GM10847 (cell line): ENCODE data around the gene AUTS2.

Experiments
- POLR2A ChIP-seq: IDR thresholded peaks from 2 replicates; pipeline ENCODE4 v1.6.1; 2011; ENCODE audit not compliant: insufficient read length; ENCODE audit errors: extremely low read depth

AUTS2 gene

GRCh38 chr7:69598081-69598486 lies at the start of gene AUTS2:
Gene AUTS2, plus strand, starts transcription at chr7:69598475. Its CDS starts 1,179 bp downstream, at chr7:69599654.
- TF ChIP-seq POLR2A: no peak

DNA sequence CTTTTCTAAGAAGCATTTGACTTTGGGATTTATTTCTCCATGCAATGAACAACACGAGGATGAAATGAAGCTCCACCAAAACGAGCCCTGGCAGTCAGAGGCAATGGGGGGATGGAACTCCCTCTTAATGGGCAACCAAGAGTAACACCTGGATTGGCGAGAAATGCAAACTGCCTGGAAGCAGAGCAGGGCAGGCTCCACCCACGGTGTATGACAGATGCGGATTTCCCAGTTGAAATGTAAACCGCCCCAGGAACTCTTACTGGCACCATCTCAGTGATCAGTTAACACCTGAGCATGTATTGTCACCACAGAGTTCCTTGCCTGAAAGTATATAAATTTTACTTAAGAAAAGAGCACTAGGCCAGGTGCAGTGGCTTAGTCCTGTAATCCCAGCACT lies 47.3 kb upstream of the AUTS2 start:
- TF ChIP-seq POLR2A: no peak

DNA sequence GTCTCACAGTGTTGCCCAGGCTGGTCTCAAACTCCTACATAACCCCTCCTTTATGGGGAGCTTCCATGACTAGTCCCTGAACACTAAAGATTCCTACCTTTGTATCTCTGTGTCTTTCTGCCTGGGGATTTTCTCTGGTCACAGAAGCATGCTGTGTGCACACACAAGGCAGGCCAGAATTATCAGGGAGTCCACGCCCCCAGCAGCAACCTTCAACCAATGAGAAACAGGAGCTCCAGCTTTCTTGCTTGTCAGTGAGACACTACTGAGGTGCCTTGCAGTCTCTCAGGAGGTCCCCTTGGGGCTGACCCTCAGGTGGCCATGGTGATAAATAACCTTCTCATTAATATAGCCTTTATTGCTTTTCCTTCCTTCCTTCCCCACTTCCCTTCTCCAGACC lies 45.1 kb upstream of the AUTS2 start:
- TF ChIP-seq POLR2A: no peak

GRCh38 chr7:69561266-69561960 lies 36.9 kb upstream of the AUTS2 start:
- TF ChIP-seq POLR2A: no peak

DNA sequence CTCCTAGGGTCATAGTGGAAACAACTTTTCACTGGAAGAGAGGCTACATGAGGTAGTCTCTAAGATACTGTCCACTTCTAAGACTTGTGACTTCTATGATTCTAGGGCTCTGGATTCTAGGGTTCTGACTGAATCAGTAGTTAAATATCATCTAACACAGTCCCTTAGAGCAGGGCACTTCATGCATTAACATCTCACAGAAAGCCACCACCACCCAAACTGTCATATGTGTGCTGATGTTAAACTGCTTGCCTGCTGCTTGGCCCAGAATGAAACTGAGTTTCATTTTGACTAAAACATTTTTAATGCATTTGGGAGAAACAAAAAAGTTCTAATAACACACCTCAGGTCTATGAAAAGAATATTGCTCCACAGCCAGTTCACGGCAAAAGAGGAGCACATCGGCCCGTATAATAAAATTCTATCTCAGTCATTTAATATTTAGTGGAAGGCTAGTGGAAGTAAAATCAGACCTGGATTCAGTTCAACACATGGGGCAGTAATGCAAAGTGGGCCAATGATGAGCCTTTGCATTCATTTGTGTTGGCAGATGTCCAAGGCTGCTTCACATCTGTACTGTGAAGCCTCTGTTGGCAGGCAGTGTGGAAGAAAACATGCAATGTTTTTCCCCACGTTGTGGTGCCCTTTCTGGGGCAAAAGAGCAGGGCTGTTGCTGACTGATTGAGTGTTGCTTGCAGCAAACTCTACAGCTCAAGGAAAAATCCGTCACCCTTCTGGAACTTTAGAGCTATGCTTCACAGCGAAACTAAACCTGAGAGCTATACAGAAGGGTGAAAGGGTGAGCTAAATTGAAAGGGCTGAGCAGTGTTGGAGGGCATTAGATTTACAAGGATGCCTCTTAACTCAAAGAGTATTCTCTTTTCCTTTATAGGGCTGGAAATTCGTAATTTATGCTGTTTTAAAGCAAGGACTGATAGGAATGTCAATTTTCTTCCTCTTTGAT lies 33.5 kb upstream of the AUTS2 start:
- no peak for TF ChIP-seq POLR2A

DNA sequence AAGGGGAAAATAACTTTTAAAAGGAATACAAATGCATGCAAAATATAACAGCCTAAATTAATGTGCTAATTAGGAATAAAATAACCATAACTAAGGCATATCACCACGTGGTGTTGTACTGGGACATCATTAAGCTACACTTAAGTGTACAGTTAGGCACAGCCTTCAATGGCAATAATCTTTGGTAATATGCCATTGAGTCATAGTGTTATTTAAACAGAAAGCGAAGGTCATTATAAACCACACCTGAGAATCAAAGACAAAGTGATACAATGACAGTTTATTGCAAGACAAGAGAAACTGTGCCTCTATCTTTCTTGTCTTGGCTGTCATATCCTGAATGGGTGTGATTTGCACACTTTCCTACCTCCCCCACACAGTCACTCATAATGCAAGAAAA lies 30.5 kb upstream of the AUTS2 start:
- TF ChIP-seq POLR2A: no peak

- no peak for TF ChIP-seq POLR2A
These were observed 30.0 kb upstream of the AUTS2 start for GRCh38 chr7:69568266-69568665.

- no peak for TF ChIP-seq POLR2A
These were observed 22.6 kb upstream of the AUTS2 start for GRCh38 chr7:69575651-69576050.

DNA sequence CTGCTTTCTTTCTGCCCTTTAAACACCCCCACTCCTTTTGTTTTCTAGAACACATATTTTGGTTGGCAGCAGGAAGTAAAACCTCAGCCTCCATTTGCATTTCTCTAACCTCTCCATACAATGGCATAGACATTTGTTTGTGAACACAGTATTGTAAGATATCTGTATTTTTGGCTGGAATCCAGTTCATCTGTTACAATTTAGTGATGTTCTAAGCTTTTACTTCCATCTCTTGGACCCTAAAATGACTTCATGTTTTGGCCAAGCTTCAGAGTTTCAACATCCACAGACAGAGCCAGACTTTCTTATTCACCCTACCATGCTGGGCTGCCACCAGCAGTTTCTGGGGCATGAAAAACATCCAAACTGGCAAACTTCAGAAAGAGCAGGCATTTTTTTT lies 21.1 kb upstream of the AUTS2 start:
- no peak for TF ChIP-seq POLR2A

GRCh38 chr7:69585169-69585568 lies 13.1 kb upstream of the AUTS2 start:
- no peak for TF ChIP-seq POLR2A

DNA sequence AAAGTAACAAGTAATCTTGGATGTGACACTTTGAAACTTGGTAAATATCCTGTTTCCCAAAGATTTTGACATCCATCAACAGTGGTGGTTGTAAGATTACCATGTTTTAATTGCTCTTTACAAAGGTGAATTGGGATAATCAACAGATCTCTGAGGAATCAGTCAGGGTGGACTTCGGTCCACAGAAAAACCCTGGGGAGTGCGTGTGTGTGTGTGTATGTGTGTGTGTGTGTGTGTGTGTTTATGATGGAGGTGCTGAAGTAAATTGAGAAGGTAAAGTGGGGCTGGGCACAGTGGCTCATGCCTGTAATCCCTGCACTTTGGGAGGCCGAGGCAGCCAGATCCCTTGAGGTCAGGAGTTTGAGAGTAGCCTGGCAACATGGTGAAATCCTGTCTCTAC lies 12.0 kb upstream of the AUTS2 start:
- no peak for TF ChIP-seq POLR2A

DNA sequence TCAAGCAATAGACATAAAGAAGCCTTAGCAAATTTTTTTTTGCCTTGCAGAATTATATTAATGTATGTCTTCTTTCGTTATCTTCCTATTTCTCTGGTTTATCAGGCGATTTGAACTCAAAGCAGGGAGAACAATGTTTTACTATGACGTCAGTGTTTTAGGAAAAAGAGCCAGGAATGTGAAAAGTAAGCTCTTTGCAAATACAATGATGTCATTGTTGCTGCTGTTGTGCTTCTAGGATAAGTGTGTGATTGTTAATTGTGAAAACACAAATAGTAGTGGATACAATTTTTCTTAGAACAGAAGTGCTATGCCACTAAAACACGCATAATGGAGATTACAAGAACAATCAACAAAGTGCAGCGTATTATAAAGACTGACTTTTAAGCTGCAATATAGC lies 9.5 kb upstream of the AUTS2 start:
- no peak for TF ChIP-seq POLR2A

DNA sequence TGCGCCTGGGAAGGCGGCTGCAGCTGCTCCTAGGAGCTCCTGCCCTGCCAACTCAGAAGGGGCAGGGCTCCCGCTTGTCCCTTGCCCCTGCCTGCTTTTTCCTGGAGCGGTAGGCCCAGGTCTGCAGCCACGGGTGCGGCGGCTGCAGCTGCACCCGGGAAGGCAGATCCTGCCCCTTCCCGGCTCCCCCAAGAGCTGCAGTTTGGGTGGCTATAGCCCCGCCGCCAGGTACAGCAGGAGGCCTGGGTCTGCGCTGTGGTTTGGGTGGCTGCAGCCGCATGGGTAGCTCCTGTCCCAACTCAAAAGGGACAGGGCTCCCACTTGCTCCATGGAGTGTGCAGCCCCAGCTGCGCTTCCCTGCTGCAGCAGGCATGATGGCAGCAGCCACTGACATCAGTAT lies 6.5 kb upstream of the AUTS2 start:
- TF ChIP-seq POLR2A: no peak

DNA sequence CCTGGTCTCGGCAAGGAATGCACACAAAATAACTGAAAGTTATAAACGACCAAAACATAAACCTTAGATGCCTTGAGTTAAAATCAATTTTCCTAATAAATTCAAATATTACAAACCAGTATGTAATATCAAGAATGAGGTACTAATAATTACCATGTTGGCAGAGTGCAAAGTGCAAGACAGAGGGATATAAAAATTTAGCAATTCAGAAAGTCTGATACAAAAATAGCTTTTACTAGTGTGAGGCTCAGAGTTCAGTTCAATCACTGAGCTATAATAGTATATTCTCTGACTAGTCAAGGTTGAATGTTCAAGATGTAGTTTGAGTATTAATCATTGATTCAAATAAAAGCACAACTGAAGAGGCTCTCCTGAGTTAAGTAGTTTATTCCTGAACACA lies 4.8 kb upstream of the AUTS2 start:
- no peak for TF ChIP-seq POLR2A

GRCh38 chr7:69595415-69595814 lies 2.9 kb upstream of the AUTS2 start:
- TF ChIP-seq POLR2A: no peak

GRCh38 chr7:69596056-69596455 lies 2.2 kb upstream of the AUTS2 start:
- no peak for TF ChIP-seq POLR2A
